ENCODE measurements around the gene SLC46A2.

The SLC46A2 gene

DNA sequence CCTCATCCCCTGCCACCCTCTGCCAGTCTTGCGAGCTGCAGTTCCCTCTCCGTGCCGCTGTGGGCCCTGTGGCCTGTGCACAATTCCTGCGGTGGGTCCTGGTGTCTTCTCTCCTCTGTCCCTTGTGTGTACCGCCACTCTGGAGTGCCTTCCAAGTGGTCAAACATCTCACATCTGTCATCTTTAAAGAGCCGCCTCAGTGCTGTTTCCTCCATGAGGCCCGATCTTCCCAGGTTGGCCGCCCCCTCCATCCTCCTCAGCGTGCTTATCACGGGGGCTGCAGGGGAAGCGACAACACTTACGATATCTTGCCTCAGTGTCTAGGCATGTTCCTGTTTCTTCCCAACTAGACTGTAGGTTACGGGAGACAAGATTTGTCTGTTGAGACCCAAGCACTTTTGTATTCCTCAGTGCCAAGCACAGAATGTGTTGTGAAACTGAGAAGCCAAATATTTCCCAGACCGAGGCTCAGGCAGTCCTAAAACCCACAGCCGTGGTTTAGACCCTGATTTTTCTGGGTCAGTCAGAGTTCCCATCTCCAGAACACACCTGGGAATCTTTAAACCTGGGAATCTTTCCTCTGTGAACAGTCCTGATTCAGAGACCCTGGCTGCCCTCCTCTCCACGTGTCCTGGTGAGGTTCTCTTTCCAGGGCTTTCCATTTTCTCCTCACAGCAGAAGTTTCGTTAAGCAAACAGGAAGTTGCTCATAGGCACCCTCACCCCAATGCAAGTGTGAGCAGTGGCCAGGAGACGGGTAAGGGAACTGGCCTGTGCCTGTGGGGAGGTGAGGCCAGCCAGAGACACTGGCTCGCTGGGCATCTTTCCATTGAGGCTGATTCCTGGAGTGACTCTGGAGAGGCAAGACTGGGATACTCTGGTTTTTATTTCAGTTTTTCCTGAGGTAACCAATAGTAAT lies 28.8 kb downstream of the SLC46A2 start:
- DNase-seq (ENCODE audit: extremely low spot score, insufficient read length, low read depth) (no peak), FAIRE-seq (no peak)

DNA sequence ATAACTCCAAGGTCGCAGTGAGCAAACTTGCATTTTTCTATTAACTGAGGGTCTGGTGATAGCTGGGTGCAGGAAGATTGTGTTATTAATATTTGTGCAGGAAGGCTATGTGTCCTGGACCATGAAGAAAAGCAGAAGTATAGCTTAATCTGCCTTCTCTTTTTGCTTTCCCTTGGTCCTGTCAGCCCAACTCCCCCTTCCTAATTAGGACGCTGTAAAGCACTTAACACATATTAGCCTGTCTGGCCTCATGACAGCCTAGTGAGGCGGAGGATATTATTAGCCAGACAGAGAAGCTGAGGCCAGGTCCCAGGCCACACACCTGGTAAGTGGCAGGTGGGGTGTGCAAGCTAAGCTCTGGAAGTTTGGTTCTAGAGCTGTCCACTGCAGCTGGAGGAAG lies 29.5 kb downstream of the SLC46A2 start:
- FAIRE-seq (no peak), DNase-seq (ENCODE audit: extremely low spot score, insufficient read length, low read depth) (no peak)

DNA sequence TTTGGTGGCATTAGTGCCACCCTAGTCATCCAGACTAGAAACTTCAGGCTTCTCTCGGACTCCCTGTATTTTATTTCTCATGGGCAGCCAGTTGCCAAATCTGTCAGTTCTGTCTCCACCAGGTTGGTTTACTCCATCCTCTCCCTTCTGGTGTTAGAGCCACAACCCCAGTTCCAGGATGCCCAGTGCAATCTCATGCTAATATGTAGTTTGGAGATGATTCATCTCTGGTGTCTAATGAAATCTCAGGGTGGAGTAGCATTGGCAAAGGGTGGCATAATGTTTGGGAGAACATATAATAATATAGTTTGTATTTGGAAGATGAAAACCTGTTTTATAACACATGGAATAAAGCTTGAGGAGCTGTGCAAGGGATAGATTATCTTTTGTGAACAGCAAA lies 30.2 kb downstream of the SLC46A2 start:
- no peak for FAIRE-seq
- no peak for DNase-seq (ENCODE audit: extremely low spot score, insufficient read length, low read depth)

DNA sequence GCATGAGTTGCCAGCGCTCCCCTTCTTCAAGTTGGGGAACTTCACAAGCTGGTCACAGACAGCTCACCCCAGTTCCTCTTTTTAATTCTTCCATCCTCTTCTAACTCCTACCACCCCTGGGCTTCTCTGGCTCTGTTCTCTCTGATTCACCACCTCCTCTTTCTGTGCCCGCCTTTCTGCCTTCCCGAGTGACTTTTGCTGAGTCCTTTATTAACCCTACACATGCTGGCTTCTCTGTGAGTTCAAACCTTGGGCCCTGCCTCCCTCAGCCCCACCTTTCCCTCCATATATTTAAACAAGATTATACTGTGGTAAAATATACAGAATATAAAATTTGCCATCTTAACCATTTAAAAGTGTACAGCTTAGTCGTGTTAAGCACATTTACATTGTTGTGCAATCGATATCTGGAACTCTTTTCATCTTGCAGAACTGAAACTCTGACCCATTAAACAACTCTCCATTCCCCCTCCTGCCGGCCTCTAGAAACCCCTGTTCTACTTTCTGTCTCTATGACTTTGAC lies 32.0 kb downstream of the SLC46A2 start:
- FAIRE-seq (peak; percentile 47), DNase-seq (ENCODE audit: extremely low spot score, insufficient read length, low read depth) (no peak)

DNA sequence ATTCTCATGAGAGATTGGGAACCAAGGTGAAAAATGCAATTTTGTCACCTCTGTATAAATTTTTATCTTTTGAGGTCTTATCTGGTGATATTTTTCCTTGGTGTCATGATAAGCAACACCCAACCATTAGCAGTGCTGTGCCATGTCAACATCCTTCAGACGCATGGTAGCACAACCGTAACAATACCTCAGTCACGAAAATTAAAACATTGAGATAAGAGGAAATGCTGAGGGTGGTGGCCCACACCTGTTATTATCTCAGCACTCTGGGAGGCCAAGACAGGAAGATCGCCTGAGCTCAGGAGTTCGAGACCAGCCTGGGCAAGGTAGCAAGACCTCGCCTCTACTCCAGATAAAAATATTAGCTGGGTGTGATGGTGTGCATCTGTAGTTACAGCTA lies 32.7 kb downstream of the SLC46A2 start:
- FAIRE-seq: no peak

DNA sequence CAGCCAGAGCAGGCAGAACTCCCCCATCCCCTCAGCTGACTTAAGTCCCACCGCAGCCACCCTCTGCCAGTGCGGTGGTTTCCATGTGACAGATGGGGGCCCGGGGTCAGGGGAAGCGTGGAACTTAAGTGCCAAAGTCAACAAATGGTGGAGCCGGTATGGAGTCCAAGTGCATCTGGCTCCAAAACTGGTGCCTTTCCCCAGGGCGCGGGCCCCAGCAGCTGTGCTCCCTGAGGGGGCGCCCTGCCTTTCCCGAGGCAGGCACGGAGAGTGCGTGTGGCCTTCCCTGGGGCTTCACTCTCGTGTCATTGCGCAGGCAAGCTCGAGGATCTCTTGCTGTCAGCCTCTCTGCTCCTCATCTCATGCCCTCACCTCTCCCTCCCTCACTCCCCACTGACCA lies 33.8 kb downstream of the SLC46A2 start:
- no peak for DNase-seq (ENCODE audit: extremely low spot score, insufficient read length, low read depth)

More for the DNA sequence above, 32.7 kb downstream of the SLC46A2 start:
- DNase-seq (ENCODE audit: extremely low spot score, insufficient read length, low read depth): no peak

DNA sequence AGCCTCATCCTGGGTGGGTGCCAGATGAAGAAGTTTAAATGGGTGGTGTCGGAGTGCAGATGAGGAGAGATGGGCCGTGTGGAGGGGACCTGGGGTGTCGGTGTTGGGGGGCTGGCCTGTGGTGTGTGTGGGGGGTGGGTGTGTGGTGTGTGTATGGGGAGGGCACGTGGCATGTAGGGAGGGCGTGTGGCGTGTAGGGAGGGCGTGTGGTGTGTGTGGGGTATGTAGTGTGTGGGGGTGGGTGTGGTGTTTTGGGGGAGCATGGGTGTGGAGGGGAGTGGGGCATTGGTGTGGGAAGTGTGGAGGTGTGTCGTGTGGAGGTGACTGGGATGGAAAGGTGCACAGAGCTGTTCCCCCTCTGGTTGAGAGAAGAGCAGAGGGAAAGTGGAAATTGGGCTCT lies 34.5 kb downstream of the SLC46A2 start:
- no peak for FAIRE-seq
- DNase-seq (ENCODE audit: extremely low spot score, insufficient read length, low read depth): no peak

More for the DNA sequence above, 33.8 kb downstream of the SLC46A2 start:
- FAIRE-seq: no peak

DNA sequence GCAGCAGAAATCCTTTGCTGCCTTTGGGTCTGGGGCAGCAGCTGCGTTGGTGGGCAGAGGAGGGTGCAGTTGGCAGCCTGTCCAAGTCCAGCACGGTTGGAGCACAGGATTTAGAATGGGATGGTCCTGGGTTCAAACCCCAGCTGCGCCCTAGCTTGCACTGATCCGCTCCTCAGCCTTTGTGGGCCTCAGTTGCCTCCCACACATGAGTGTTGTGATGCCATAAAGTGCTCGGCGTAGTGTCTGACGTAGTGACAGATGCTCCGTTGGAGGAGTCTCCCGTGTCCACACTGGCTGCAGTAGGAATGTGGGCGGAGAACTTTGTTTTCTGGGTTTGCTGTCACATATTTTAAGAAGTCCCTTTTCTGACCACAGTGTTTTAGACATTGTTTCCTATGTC lies 36.0 kb downstream of the SLC46A2 start:
- DNase-seq (ENCODE audit: extremely low spot score, insufficient read length, low read depth): no peak
- no peak for FAIRE-seq

DNA sequence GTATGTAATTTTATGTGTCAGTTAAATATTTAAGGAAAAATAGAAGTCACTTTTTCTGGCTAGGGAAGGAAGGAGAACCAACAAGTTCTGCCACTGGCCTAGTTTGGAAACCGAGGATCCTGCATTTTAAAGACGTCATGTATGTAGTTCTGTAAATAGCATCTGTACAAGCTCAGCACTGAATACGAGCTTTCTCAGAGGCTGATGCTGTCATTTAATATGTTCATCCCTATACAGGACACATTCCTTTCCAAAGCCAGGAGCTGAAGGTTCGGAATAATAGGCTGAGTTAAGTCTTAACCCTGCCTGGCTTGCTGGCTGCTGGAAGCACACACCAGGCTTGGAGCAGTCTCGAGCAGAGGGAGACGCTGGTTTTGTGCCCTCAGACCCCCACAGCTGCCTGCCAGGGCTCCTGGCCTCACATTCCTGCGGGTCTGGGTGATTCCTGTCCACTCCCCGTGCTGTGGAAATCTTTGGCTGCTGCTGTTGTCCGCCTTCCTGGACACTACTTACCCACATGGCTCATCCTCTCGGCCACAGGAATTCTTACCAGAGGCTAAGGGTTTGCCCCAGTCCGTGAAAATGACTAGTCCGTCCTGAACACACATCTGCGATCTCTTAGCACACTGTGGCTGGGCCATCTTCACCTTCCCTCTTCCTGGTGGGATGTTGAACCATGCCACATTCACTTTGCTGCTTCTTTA lies 36.6 kb downstream of the SLC46A2 start:
- FAIRE-seq (no peak), DNase-seq (ENCODE audit: extremely low spot score, insufficient read length, low read depth) (no peak)

DNA sequence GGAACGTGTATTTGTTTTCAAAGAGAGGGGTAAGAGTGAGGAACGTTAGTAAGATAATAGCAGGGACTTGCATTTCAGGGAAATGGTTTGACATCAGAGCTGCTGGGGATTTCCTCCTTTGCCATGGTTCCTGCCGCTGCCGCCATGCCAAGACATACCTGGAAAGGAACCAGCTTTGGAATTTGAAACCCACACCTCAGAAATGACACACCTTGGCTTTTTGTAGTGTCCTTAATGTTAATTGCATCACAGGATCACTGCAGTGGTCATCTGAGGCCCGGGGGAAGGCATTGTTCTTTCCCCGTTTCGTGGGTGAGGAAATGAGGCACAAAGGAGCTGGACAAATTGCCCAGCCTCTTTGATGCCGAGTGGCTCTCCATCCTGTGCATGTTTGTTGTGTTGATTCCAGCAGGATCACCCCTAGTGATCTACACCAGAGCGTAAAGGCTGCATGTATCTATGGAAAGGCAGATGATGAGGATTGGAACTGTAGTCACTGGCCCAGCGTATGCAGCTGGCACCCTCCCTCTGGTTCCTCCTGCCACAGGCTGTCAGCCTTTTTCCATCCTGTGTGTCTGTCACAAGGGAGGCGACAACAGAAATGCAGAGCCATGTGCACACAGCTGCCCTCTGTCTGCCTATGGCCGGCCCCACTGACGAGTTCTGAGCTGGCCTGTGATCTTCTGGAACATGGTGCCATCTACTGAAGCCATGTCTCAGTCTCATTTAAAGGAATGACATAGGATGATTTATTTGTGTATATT lies 37.8 kb downstream of the SLC46A2 start:
- FAIRE-seq: no peak
- no peak for DNase-seq (ENCODE audit: extremely low spot score, insufficient read length, low read depth)

DNA sequence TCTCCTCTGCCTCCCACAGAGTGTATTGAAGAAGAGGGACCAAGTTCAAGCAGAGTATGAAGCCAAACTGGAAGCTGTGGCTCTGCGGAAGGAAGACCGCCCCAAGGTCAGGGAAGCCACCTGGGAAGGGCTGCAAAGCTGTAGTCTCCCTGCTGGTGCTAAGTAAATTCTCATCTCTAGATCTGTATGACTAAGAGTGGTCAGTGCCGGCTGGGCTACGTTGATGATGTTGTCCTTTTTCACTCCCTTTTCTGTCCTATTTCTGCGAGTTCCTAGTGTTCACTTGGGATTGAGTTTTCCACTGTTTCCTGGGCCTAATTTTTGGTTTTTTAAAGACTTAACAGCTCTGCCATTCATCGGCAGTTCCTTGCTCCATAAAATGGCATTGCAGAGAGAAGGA lies 39.8 kb downstream of the SLC46A2 start:
- FAIRE-seq: no peak
- no peak for DNase-seq (ENCODE audit: extremely low spot score, insufficient read length, low read depth)

DNA sequence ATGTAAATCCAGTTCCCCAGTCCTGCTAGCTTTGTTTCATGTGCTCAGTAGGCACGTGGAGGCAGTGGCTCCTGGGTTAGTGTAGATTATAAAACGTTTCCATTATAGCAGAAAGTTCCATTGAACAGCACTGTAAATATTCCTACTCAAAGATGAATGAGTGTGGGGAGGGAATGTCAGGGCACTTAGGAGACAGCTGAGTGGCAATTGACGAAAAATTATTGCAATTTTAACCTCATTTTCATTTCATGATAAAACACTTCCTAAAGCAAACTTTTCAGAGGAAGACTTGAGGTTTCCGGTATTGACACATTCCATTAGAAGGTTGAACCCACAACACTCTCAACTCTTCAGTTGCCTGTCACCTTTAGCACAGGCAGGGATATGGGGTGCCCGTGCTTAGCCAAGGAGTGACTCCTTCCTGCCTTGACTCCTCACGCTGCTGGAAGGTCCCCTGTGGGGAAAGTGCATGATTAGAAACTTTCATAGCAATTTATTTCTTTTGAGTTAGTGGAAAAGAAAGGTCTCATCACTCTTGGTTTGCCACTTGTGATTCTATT lies 41.2 kb downstream of the SLC46A2 start:
- FAIRE-seq (no peak), DNase-seq (ENCODE audit: extremely low spot score, insufficient read length, low read depth) (no peak)

DNA sequence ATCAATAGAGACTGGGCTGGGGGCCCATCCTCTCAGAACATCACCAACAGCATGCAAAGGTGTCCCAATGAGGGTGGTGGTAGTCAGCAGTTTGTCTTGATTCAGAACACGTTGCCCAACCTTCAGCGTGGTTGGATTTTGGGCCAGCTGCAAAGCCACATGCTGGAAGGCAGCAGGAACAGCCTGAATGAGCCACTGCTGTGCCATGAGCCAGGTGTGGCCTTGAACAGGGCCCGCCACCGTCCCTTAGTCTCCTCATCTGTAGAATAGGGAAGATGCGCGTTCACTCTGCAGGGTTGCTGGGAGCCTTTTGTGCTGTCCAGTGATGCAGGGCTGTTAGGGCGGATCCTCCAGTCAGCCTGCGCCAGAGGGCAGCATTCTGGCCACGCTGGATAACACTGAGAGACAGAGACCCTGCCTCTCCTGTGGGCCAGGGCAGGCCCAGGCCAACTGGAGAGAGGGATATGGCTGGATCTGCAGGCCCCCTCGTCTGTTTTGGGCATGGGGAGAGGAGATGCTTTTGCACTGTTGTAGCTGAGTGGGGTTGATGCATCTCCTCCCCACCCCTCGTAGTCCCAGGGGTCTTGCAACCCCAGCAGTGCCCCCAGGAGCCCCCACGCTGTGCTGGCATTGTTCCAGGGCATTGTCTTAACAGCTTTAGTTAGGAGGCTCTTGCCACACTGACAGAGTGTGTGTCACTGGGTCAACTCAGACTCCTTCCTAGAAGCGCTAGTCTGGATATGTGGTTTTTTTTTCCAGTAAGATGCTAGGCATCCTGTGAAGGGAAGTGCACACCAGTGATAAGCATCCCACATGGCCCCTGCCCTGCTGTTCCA lies 42.1 kb downstream of the SLC46A2 start:
- no peak for FAIRE-seq
- no peak for DNase-seq (ENCODE audit: extremely low spot score, insufficient read length, low read depth)

DNA sequence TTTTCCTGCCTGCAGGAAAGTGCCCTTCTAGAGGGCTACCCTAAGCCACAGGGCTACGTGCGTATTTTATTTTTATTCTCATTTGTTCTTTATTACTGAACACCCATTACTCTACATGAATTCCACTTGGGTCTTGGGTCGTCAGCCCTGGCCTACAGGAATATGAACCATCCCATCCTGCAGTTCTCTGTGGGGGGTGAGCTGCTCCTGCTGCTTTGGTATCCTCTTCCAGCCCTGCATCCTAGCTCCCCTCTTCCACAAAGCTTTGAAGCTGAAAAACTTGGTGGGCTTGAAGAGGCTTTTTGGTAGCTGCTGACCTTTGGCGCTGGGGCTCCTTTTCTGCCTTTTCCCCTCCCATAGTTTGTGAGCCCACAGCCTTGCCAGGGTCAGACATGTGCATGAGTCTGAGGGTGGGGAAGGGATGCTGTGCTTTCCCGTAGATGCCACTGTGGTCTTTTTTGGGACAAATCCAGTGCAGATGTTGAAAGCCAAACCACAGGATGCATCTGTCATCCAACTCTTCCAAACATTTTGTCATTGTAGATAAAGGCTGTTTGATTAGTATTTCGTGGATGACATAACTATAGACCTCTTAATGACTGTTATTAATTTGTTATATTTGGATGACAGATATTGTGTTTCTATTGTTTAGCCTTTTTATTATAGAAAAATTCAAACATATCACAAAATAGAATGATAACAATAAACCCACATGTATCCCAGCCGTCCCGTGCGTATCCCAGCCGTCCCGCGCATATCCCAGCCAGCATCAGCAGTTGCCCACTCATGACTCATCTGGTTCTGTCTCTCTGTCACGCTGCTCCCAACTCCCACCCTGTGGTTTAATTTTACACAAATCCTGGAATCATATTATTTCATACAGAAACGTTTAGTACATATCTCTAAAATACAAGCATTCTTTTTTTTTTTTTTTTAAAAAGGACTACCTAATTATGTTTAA lies 43.9 kb downstream of the SLC46A2 start:
- DNase-seq (ENCODE audit: extremely low spot score, insufficient read length, low read depth) (no peak), FAIRE-seq (no peak)

DNA sequence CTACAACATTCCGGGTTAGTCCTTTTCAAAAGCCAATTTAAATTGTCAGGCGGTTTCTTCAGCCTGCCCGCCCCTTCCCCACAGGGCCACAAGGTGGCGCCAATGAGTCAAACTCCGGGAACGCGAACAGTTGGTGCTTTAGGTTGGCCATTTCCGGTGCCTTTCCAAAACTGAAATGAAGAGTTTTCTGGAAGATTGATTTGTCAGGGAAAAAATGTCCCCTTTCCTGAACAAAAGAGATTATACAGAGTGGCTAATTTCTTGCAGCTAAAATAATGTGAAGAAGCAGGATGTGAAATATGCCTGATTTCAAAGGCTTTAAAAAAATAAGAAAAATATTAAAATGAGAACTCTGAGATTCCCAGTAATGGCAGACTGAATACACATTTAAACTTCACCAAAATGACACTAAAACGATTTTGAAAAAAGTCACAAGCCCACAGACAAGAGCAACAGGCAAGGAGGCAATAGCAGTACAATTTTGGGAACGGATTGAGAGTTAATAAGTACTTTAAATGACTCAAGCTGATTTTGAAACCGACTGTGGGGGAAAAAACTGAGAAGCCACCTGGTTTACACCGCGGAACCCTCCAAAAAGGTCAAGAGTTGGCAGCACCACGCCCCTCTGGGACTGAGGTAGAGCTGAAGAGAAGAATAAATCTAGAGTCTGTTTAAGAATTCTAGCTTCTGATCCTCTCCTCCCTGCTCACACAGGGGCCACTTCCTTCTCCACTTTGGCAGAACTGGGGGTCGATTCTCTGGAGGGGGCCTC lies 45.7 kb downstream of the SLC46A2 start:
- FAIRE-seq (peak; percentile 78), DNase-seq (ENCODE audit: extremely low spot score, insufficient read length, low read depth) (peak; percentile 56)

DNA sequence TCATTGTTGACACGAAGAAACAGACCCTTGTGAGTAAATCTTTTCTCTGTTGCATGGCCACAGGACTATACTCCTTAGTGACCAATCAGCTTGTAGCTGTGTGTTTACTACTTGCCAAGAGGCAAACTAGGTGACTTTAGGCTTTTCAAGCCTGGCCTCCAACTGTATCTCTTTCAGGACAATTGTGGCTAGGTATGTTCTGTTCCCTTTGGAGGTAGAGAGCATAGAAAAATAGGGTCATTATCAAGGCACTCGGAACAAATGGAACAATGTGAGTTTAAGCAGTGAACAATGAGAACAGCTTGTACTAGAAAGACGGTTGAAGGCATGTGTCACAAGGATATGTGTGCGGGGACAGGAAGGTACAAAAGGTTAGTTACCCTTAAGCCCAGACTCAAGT lies 48.1 kb downstream of the SLC46A2 start:
- no peak for DNase-seq (ENCODE audit: extremely low spot score, insufficient read length, low read depth)
- FAIRE-seq: no peak

DNA sequence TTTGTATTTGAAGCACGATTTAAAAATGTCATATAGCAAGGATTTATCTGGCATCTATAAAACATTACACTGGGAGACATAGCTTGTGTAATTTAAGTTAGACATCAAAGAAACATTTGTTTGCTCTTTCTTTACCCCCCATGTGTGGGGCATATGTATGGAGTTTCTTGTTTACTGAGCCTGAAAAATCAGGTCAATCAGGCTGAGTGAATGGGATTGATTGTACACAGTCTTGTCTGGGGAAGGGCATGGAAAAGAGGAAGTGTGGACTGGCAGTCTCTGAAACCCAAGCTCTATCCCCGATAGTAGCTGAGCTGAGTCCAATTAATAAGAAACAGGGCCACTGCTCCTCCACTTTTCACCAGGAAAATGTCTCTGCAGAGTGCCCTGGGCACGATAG lies 49.4 kb downstream of the SLC46A2 start:
- FAIRE-seq (no peak), DNase-seq (ENCODE audit: extremely low spot score, insufficient read length, low read depth) (no peak)

Measured in GM18507 (cell line).